HepG2 (cell line): ENCODE data around the gene PTPN18. TPM values are rescaled to one million over a fixed set of nuclear protein-coding genes. Genes with fewer than 3 reads are reported as not detected.

Source experiments
- DMAP1 ChIP-seq: IDR thresholded peaks from 2 replicates; pipeline ENCODE4 v1.6.1; 2016
- DR1 ChIP-seq: sonication (generic); formaldehyde crosslinking; IDR thresholded peaks from 2 replicates; pipeline ENCODE4 v1.8.0; 2021; ENCODE audit warnings: mild to moderate bottlenecking, missing genetic modification reagents, inconsistent platforms
- ETV5 ChIP-seq: IDR thresholded peaks from 2 replicates; pipeline ENCODE4 v1.6.1; 2018; ENCODE audit warnings: missing biosample characterization, missing genetic modification reagents, inconsistent platforms, borderline replicate concordance
- LCORL ChIP-seq, 2 experiments: fragments of 450-650 bp in 1 of 2; sonication (generic) in 1 of 2; formaldehyde crosslinking in 1 of 2; IDR thresholded peaks; 2 replicates each; pipeline versions ENCODE4 v1.5.0 to v1.6.1; 2017 to 2020; ENCODE audit warnings: antibody characterized with exemption in 1 of 2, missing genetic modification reagents in 1 of 2
- PPARG ChIP-seq: conservative IDR thresholded peaks from 2 replicates; pipeline ENCODE4 v1.6.1; 2016; ENCODE audit warnings: missing biosample characterization, missing genetic modification reagents
- RAD51 ChIP-seq: fragments of 450-650 bp; IDR thresholded peaks from 2 replicates; pipeline ENCODE4 v1.6.1; 2016; ENCODE audit warnings: borderline replicate concordance
- SETDB1 ChIP-seq: sonication (generic); formaldehyde crosslinking; IDR thresholded peaks from 2 replicates; pipeline ENCODE4 v1.5.1; 2020; ENCODE audit warnings: missing genetic modification reagents, mild to moderate bottlenecking, borderline replicate concordance
- SIN3B ChIP-seq: fragments of 150-350 bp; IDR thresholded peaks from 2 replicates; pipeline ENCODE4 v1.6.1; 2014; ENCODE audit warnings: low read length
- SKI ChIP-seq: fragments of 450-650 bp; IDR thresholded peaks from one replicate; pipeline ENCODE4 v1.6.1; 2018; ENCODE audit warnings: mild to moderate bottlenecking; ENCODE audit not compliant: partially characterized antibody
- THAP9 ChIP-seq: sonication (generic); formaldehyde crosslinking; IDR thresholded peaks from 2 replicates; pipeline ENCODE4; 2020; ENCODE audit warnings: missing genetic modification reagents, mild to moderate bottlenecking, borderline replicate concordance
- TSC22D2 ChIP-seq: sonication (generic); formaldehyde crosslinking; IDR thresholded peaks from 2 replicates; pipeline ENCODE4 v1.5.1; 2020; ENCODE audit warnings: missing genetic modification reagents, mild to moderate bottlenecking, borderline replicate concordance
- XRCC5 ChIP-seq: fragments of 200-400 bp; formaldehyde crosslinking; optimal IDR thresholded peaks from 2 replicates; pipeline ENCODE3; 2017; ENCODE audit warnings: mild to moderate bottlenecking, low read length
- ZFP36L1 ChIP-seq: sonication (generic); formaldehyde crosslinking; IDR thresholded peaks from 2 replicates; pipeline ENCODE4 v1.8.0; 2022; ENCODE audit warnings: mild to moderate bottlenecking, missing genetic modification reagents, moderate library complexity
- ZNF121 ChIP-seq: sonication (generic); formaldehyde crosslinking; IDR thresholded peaks from 2 replicates; pipeline ENCODE4 v1.5.0; 2020; ENCODE audit warnings: mild to moderate bottlenecking, missing genetic modification reagents
- ZNF441 ChIP-seq: sonication (generic); formaldehyde crosslinking; IDR thresholded peaks from 2 replicates; pipeline ENCODE4 v1.7.0; 2021; ENCODE audit warnings: missing genetic modification reagents, borderline replicate concordance
- ZNF569 ChIP-seq: sonication (generic); formaldehyde crosslinking; IDR thresholded peaks from 2 replicates; pipeline ENCODE4 v1.5.0; 2020; ENCODE audit warnings: mild to moderate bottlenecking, missing genetic modification reagents, moderate library complexity, borderline replicate concordance
- ZNF691 ChIP-seq: sonication (generic); formaldehyde crosslinking; IDR thresholded peaks from 2 replicates; pipeline ENCODE4 v1.4.0; 2020; ENCODE audit warnings: missing genetic modification reagents, low read depth, mild to moderate bottlenecking, borderline replicate concordance
- ZNF879 ChIP-seq: sonication (generic); formaldehyde crosslinking; IDR thresholded peaks from 2 replicates; pipeline ENCODE4 v1.8.1; 2023; ENCODE audit warnings: missing genetic modification reagents
- polyA plus RNA-seq, 8 experiments: library from polyadenylated mRNA; depleted of rRNA in 3 of 8; stranded (reverse) in 7 of 8; unstranded in 1 of 8; fragments of >200 nt; fragmentation: Illumina TruSeq in 4 of 8; extraction: Trizol in 4 of 8; gene quantifications; 2 replicates each; pipeline versions ENCODE4 v1.2.1 to v1.2.3, GENCODE V29; 2011 to 2016; ENCODE audit warnings: low read depth in 4 of 8, missing spikeins in 1 of 8, mixed read lengths in 1 of 8; ENCODE audit not compliant: insufficient read depth in 1 of 8
- total RNA-seq, 5 experiments: library from RNA; depleted of rRNA; stranded (reverse); fragments of >200 nt; fragmentation: Illumina TruSeq; extraction: Trizol; gene quantifications; 2 replicates each; pipeline ENCODE4 v1.2.3, GENCODE V29; 2016; ENCODE audit warnings: low read depth in 1 of 5
- TF ChIP-seq, protein P1 (sequence below): sonication (generic); formaldehyde crosslinking; IDR thresholded peaks from 2 replicates; pipeline ENCODE4 v1.5.0; 2020; ENCODE audit warnings: mild to moderate bottlenecking, missing genetic modification reagents, moderate library complexity

The PTPN18 gene
- total and polyA plus RNA-seq, 2 of the 13 experiments (the other 11 are each of a cell fraction or from before 2014, with no cell fraction given): 14.8 to 39.6 TPM

DNA sequence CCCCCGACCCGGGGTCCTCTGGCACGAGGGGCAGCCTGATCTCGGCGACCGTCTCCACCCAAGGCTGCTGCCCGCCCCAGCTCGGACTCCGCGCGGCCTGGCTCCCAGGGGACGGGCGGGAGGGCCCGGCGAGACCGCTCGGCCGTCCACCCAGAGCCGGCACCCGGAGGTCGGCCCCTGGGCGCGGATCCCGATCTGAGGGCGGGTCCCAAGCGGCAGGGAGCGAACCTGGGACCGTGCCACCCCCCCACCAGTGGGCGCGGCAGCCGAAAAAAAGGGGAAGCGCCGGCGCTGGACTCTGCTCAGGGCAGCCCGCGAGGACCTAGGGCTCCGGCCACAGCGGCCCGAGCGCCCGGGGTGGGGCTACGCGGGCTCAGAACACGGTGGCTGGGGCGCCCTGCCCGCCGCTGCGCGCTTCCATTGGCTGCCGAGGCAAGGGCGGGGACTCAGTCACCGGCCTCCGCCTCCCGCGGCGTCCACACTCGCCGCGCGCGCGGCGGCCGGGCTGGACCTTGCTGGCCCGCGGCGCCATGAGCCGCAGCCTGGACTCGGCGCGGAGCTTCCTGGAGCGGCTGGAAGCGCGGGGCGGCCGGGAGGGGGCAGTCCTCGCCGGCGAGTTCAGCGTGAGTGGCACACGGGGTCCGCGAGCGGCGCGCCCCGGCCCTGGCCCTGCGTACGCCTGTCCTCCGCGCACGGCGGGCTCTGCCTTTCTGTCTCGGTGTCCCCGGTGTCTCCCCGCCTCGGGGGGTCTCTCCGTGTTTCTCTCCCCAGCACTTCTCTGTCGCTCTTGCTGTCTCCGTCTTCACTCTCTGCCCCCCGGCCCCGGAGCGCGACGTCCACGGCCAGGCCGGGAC is at the start of gene PTPN18 (continued):
- TF ChIP-seq THAP9 (CRISPR knock-in tag): no peak
- TF ChIP-seq ZFP36L1 (CRISPR knock-in tag): peak; percentile 51
- TF ChIP-seq SKI: peak; percentile 68
- 0 out of 2 replicates have a peak, but pooled peaks have one; percentile 49 for TF ChIP-seq ZNF569 (CRISPR knock-in tag)
- no peak for TF ChIP-seq SETDB1 (CRISPR knock-in tag)
- TF ChIP-seq, protein P1, sequence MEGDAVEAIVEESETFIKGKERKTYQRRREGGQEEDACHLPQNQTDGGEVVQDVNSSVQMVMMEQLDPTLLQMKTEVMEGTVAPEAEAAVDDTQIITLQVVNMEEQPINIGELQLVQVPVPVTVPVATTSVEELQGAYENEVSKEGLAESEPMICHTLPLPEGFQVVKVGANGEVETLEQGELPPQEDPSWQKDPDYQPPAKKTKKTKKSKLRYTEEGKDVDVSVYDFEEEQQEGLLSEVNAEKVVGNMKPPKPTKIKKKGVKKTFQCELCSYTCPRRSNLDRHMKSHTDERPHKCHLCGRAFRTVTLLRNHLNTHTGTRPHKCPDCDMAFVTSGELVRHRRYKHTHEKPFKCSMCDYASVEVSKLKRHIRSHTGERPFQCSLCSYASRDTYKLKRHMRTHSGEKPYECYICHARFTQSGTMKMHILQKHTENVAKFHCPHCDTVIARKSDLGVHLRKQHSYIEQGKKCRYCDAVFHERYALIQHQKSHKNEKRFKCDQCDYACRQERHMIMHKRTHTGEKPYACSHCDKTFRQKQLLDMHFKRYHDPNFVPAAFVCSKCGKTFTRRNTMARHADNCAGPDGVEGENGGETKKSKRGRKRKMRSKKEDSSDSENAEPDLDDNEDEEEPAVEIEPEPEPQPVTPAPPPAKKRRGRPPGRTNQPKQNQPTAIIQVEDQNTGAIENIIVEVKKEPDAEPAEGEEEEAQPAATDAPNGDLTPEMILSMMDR (CRISPR knock-in tag): peak; percentile 72
- TF ChIP-seq RAD51: no peak
- no peak for TF ChIP-seq SIN3B
- TF ChIP-seq ZNF879 (CRISPR knock-in tag): peak; percentile 51; the same call in 1 of the 2 replicates
- 0 out of 2 replicates have a peak, but pooled peaks have one; percentile 35 for TF ChIP-seq ZNF691 (CRISPR knock-in tag)
- 0 out of 2 replicates have a peak, but pooled peaks have one; percentile 32 for TF ChIP-seq DMAP1
- TF ChIP-seq ZNF121: peak; percentile 64; the same call in 1 of the 2 replicates
- TF ChIP-seq PPARG: no peak; the same call in 1 of the 2 replicates
- TF ChIP-seq TSC22D2: 0 out of 2 replicates have a peak, but pooled peaks have one; percentile 43
- no peak for TF ChIP-seq LCORL (IDR thresholded peaks at IDR 0.05)
- TF ChIP-seq LCORL (CRISPR knock-in tag; IDR thresholded peaks at IDR 0.05): peak; percentile 93
- peak; percentile 62 for TF ChIP-seq XRCC5
- TF ChIP-seq DR1: peak; percentile 23; the same call in 1 of the 2 replicates
- TF ChIP-seq ZNF441: no peak; the same call in 1 of the 2 replicates
- peak; percentile 41; the same call in 1 of the 2 replicates for TF ChIP-seq ETV5 (CRISPR knock-in tag)
